ENCODE measurements around the gene LZTR1. TPM values are rescaled to one million over a fixed set of nuclear protein-coding genes. Genes with fewer than 3 reads are reported as not detected.

LZTR1 gene
- total and polyA plus RNA-seq, 2 donors from 2014 or later, result 24.3 to 66.4 TPM

GRCh38 chr22:21014726-21015465 lies 32.8 kb downstream of the LZTR1 start, which contains the start of gene P2RX6:
Gene P2RX6, plus strand, starts transcription at chr22:21015165. Its CDS starts 10 bp downstream, at chr22:21015175.
- no peak within 1 kb of the TSS for H3K9ac ChIP-seq (ENCODE audit: low read length in 3 of 3)
- peak within 1 kb of the TSS; percentile 32 to 37 for H3K27ac ChIP-seq (ENCODE audit: low read depth in 2 of 2, low read length in 2 of 2)
- H3K9me3 ChIP-seq (ENCODE audit: control insufficient read depth in 2 of 3, insufficient read depth in 1 of 3, low read length in 3 of 3), result no peaks in the 10 kb centered on the region
- DNase-seq, result peak; percentile 80 to 89 (median 85)
- intact Hi-C loops (cut with DNase I), result no loop called here
- no peaks in the 10 kb centered on the region for H3K27me3 ChIP-seq (ENCODE audit: control insufficient read depth, insufficient read depth, low read length)
- peaks cover 0 to 11% (median 5%) of the 10 kb centered on the region in 3 donors for H3K4me1 ChIP-seq (ENCODE audit: control insufficient read depth in 2 of 3, insufficient read depth in 2 of 3, low read depth in 1 of 3, low read length in 3 of 3)
- H3K4me3 ChIP-seq (ENCODE audit: low read length in 3 of 3), result peak within 1 kb of the TSS; percentile 38 to 44 (median 40)
- no peak for FAIRE-seq
- H3K36me3 ChIP-seq (ENCODE audit: control insufficient read depth in 2 of 3, insufficient read depth in 3 of 3, low read length in 3 of 3), result no peaks in the 10 kb centered on the region
- no peak for TF ChIP-seq CTCF (IDR thresholded peaks at IDR 0.05; ENCODE audit: borderline replicate concordance, extremely low read depth, insufficient read depth)

DNA sequence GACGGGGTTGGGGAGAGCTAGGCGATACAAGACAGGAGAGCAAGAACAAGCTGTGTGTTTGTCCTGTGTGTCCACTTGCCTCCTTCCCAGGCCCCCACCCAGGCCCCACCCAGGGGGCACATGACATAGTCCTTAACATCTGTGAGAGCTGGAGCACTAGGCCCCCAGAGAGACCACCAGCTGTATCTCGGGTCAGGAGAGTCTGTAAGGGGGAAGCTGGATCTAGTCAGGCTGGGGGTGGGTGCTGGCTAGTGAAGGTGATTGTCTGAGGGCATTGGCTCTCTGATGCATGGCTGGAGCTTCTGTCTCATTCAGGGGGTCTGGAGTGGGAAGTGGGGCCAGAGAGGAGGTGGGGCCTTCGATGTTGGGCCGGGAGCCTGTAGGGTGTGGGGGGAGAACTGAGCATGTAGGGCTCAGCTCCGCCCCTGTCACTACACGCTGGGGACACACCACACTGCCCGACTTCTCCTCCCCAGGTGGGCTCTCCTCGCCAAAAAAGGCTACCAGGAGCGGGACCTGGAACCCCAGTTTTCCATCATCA lies 33.4 kb downstream of the LZTR1 start:
- peaks cover 0 to 11% (median 5%) of the 10 kb centered on the region in 3 donors for H3K4me1 ChIP-seq (ENCODE audit: control insufficient read depth in 2 of 3, insufficient read depth in 2 of 3, low read depth in 1 of 3, low read length in 3 of 3)
- H3K9me3 ChIP-seq (ENCODE audit: control insufficient read depth in 2 of 3, insufficient read depth in 1 of 3, low read length in 3 of 3), result no peaks in the 10 kb centered on the region
- FAIRE-seq, result no peak
- DNase-seq, result peak in 1 of 5 donors; percentile 25
- H3K9ac ChIP-seq (ENCODE audit: low read length in 3 of 3), result no peak overlapping the region
- H3K27me3 ChIP-seq (ENCODE audit: control insufficient read depth, insufficient read depth, low read length), result no peaks in the 10 kb centered on the region
- no peak overlapping the region for H3K4me3 ChIP-seq (ENCODE audit: low read length in 3 of 3)
- no peak for TF ChIP-seq CTCF (IDR thresholded peaks at IDR 0.05; ENCODE audit: borderline replicate concordance, extremely low read depth, insufficient read depth)
- H3K27ac ChIP-seq (ENCODE audit: low read depth in 2 of 2, low read length in 2 of 2), result peak overlapping the region; percentile 11 to 37
- H3K36me3 ChIP-seq (ENCODE audit: control insufficient read depth in 2 of 3, insufficient read depth in 3 of 3, low read length in 3 of 3), result no peaks in the 10 kb centered on the region
- intact Hi-C loops (cut with DNase I), result no loop called here

DNA sequence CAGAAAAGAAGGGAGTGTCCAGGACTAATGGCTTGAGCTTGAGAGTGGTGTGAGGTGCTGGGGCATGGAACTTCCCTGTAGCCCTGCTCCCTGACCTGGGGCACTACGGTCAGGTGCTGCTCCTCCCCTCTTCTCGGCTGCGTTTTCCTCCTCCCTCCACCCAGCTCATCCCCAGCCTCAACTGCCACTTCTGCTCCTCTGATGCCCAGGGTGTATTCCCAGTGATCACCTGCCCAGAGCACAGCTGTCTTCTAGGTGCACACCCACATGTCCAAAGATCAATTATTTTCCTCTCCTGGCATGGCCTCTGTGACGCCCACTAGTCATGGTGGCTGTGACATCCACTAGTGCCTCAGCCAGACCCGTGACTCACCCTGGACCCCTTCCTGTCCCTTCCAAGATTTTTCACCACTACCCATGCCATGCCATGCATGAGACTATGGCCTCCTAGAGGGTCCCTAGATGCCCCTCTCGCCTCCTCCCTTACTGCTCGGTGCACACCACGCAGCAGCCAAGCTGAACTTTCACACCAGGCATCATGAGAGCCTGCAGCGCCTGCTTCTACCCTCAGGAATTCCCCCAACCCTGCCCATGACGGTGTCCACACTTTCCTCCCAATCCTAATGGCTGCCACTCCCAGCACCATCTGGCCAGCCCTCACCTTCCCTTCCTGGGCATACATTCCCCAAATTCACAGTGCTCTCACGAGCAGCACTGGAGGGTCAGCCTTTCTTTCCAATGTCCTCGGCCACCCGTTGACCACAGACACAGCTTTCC lies 34.7 kb downstream of the LZTR1 start:
- Histone ChIP-seq H3K36me3 (ENCODE audit: control insufficient read depth in 2 of 3, insufficient read depth in 3 of 3, low read length in 3 of 3) (no peaks in the 10 kb centered on the region), H3K9ac (ENCODE audit: low read length in 3 of 3) (no peak overlapping the region), H3K4me3 (ENCODE audit: low read length in 3 of 3) (no peak overlapping the region), H3K27ac (ENCODE audit: low read depth in 2 of 2, low read length in 2 of 2) (no peak overlapping the region), H3K27me3 (ENCODE audit: control insufficient read depth, insufficient read depth, low read length) (no peaks in the 10 kb centered on the region), H3K4me1 (ENCODE audit: control insufficient read depth in 2 of 3, insufficient read depth in 2 of 3, low read depth in 1 of 3, low read length in 3 of 3) (peaks cover 0 to 11% (median 5%) of the 10 kb centered on the region in 3 donors), H3K9me3 (ENCODE audit: control insufficient read depth in 2 of 3, insufficient read depth in 1 of 3, low read length in 3 of 3) (no peaks in the 10 kb centered on the region)
- FAIRE-seq (no peak), DNase-seq (peak in 1 of 5 donors; percentile 21)
- intact Hi-C loops (cut with DNase I), result no loop called here
- TF ChIP-seq CTCF (IDR thresholded peaks at IDR 0.05; ENCODE audit: borderline replicate concordance, extremely low read depth, insufficient read depth), result no peak

All from kidney (tissue), 14 donors.